SK-N-MC (cell line): Measurements from ENCODE around the gene DYNC1I1.

Experiments
- DNase-seq: peaks from one replicate; pipeline ENCODE4 v3.0.0-alpha.2; 2011; ENCODE audit warnings: low read depth, low spot score
- H3K27ac ChIP-seq: fragments of 200-600 bp; sonication (generic); 2 replicates; pipeline ENCODE4 v1.5.1; 2016; ENCODE audit warnings: mixed run types
- H3K36me3 ChIP-seq: fragments of 200-600 bp; sonication (generic); 2 replicates; pipeline ENCODE4 v1.6.1; 2017; ENCODE audit warnings: antibody characterized with exemption, low read length, mixed read lengths; ENCODE audit not compliant: insufficient read depth
- H3K4me3 ChIP-seq: fragments of 200-600 bp; sonication (generic); 2 replicates; pipeline ENCODE4 v1.5.1; 2016
- H3K9ac ChIP-seq: fragments of 200-600 bp; sonication (generic); 2 replicates; pipeline ENCODE4 v1.8.0; 2017; ENCODE audit warnings: mixed run types, mixed read lengths; ENCODE audit not compliant: insufficient read length
- H3K9me3 ChIP-seq: fragments of 200-600 bp; sonication (generic); 2 replicates; pipeline ENCODE4 v1.6.1; 2017; ENCODE audit warnings: low read depth, mild to moderate bottlenecking, antibody characterized with exemption, low read length, moderate library complexity, mixed read lengths
- EZH2 ChIP-seq: fragments of 200-600 bp; sonication (generic); IDR thresholded peaks from one replicate; pipeline ENCODE4 v1.6.1; 2017; ENCODE audit warnings: antibody characterized with exemption
- FOXP2 ChIP-seq: optimal IDR thresholded peaks from 2 replicates; pipeline ENCODE3; 2011; ENCODE audit warnings: mild to moderate bottlenecking, moderate library complexity; ENCODE audit not compliant: insufficient read depth; ENCODE audit errors: extremely low read length, control extremely low read depth
- POLR2AphosphoS5 ChIP-seq: IDR thresholded peaks from 2 replicates; pipeline ENCODE4 v1.6.1; 2012; ENCODE audit warnings: mild to moderate bottlenecking, low read depth, low read length, borderline replicate concordance

Gene DYNC1I1

GRCh38 chr7:96005271-96005670 is 232.9 kb downstream of the DYNC1I1 start:
- Histone ChIP-seq H3K9ac (no peak overlapping the region), H3K27ac (peak overlapping the region; percentile 22; the same call in 1 of the 2 replicates), H3K36me3 (no peaks in the 10 kb centered on the region), H3K9me3 (no peaks in the 10 kb centered on the region), H3K4me3 (0 out of 2 replicates have a peak overlapping the region, but pooled peaks have one; percentile 13)
- no peak for TF ChIP-seq POLR2AphosphoS5
- TF ChIP-seq FOXP2, result no peak
- TF ChIP-seq EZH2, result no peak
- no peak for DNase-seq

- Histone ChIP-seq H3K9me3 (no peaks in the 10 kb centered on the region), H3K36me3 (no peaks in the 10 kb centered on the region), H3K27ac (no peak overlapping the region), H3K4me3 (no peak overlapping the region), H3K9ac (no peak overlapping the region)
- TF ChIP-seq EZH2 (no peak), POLR2AphosphoS5 (no peak), FOXP2 (no peak)
- DNase-seq, result no peak
These were observed 236.8 kb downstream of the DYNC1I1 start for GRCh38 chr7:96009148-96009547.

- no peak overlapping the region for H3K9ac ChIP-seq
- DNase-seq, result no peak
- no peaks in the 10 kb centered on the region for H3K36me3 ChIP-seq
- no peaks in the 10 kb centered on the region for H3K9me3 ChIP-seq
- no peak overlapping the region for H3K4me3 ChIP-seq
- H3K27ac ChIP-seq, result no peak overlapping the region
- TF ChIP-seq EZH2 (no peak), FOXP2 (no peak), POLR2AphosphoS5 (no peak)
These were observed 241.5 kb downstream of the DYNC1I1 start for GRCh38 chr7:96013836-96014235.

DNA sequence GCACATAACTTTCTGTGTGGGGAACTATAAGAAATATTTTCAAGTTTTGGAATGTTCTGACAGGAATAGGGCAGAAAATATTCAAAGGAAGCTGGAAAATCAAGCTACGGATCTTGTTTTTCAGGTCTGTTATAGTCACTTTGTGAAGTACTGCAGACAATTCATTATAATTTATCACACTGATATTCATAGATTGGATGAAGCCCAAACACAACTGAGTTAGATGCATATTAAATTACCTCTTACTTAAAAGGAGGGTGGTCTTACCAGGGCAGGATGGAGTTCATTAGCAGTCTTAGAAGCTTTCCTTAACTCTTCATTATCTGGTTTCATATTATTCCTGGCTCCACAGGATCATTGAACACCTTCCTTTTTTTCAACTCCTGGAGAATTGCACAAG is 242.3 kb downstream of the DYNC1I1 start:
- TF ChIP-seq EZH2, result no peak
- Histone ChIP-seq H3K9ac (no peak overlapping the region), H3K9me3 (no peaks in the 10 kb centered on the region), H3K4me3 (no peak overlapping the region), H3K27ac (no peak overlapping the region), H3K36me3 (no peaks in the 10 kb centered on the region)
- DNase-seq, result no peak

DNA sequence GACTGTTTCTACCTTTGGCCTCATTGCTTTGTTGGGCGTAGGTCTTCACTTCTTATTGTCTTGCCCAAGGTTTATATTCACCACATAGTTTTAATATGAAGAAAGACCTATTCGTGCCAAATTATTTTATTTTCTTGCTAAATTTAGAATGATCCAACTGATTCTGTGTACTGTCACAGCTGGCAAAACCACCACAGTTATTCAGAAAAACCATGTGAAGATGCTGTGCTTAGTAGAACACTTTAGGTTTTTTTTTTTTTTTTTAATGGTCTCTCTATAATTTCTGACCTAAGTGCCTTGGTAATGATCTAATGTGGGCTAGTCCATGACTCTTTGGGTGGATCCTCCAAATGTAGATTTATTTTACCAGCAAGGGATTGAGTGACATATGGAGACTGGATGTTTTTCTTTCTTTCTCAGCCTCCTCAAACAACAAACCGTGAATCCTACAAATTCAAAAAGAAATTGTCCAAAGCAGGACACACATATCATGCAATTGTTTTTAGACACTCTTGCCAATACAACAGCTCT is 243.8 kb downstream of the DYNC1I1 start:
- no peak overlapping the region for H3K27ac ChIP-seq
- no peaks in the 10 kb centered on the region for H3K9me3 ChIP-seq
- TF ChIP-seq FOXP2 (no peak), EZH2 (no peak), POLR2AphosphoS5 (no peak)
- H3K36me3 ChIP-seq, result no peaks in the 10 kb centered on the region
- no peak overlapping the region for H3K9ac ChIP-seq
- no peak for DNase-seq
- H3K4me3 ChIP-seq, result no peak overlapping the region

DNA sequence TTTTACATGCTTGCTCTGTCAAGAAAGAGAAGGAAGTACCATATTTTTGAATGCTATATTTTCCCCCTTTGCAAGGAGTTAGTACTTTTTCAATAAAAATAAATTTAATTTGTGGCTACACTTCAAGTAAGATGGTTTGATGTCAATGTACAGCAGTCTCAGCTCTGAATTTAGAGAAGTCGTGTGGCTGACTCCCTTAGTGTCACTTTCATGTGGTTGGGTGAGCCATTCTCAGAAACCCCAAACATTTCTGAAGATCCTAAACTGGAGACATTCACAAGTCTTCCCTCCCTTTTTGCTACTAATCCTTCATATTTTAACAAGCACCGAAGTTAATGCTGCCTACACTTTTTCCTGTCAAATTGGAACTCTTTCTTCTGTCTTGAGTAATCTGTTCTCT is 244.4 kb downstream of the DYNC1I1 start:
- H3K9ac ChIP-seq, result no peak overlapping the region
- no peaks in the 10 kb centered on the region for H3K9me3 ChIP-seq
- DNase-seq, result no peak
- TF ChIP-seq FOXP2, result no peak
- H3K36me3 ChIP-seq, result no peaks in the 10 kb centered on the region
- no peak overlapping the region for H3K4me3 ChIP-seq
- no peak overlapping the region for H3K27ac ChIP-seq

- Histone ChIP-seq H3K36me3 (no peaks in the 10 kb centered on the region), H3K4me3 (no peak overlapping the region), H3K27ac (no peak overlapping the region), H3K9me3 (no peaks in the 10 kb centered on the region), H3K9ac (no peak overlapping the region)
- DNase-seq, result no peak
- TF ChIP-seq POLR2AphosphoS5 (no peak), FOXP2 (no peak), EZH2 (no peak)
These were observed 245.5 kb downstream of the DYNC1I1 start for GRCh38 chr7:96017877-96018276.

DNA sequence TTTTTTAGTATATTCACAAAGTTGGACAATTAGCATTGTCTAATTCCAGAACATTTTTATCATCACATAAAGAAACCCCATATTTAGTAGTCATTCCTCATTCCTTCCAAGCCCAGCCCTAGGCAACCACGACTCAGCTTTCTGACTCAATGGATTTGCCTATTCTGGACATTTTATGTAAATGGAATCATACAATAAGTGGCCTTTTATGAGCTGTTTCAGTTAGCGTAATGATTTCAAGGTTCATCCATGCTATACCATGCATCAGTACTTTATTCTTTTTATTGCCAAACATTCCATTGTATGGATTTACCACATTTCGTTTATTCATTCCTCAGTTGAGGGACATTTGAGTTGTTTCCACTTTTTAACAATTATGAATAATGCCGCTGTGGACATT is 249.2 kb downstream of the DYNC1I1 start:
- no peaks in the 10 kb centered on the region for H3K9me3 ChIP-seq
- TF ChIP-seq FOXP2 (no peak), EZH2 (no peak), POLR2AphosphoS5 (no peak)
- H3K9ac ChIP-seq, result no peak overlapping the region
- no peak for DNase-seq
- no peak overlapping the region for H3K4me3 ChIP-seq
- no peak overlapping the region for H3K27ac ChIP-seq
- no peaks in the 10 kb centered on the region for H3K36me3 ChIP-seq

GRCh38 chr7:96023387-96023786 is 251.0 kb downstream of the DYNC1I1 start:
- Histone ChIP-seq H3K27ac (no peak overlapping the region), H3K9me3 (no peaks in the 10 kb centered on the region), H3K4me3 (no peak overlapping the region), H3K9ac (no peak overlapping the region), H3K36me3 (no peaks in the 10 kb centered on the region)
- DNase-seq, result no peak
- TF ChIP-seq FOXP2, result no peak
- no peak for TF ChIP-seq EZH2
- no peak for TF ChIP-seq POLR2AphosphoS5
